HG03439 (cell line): ENCODE data around the gene FOXL3.
"Not testable (repeated sequence)": the region's sequence is repeated elsewhere in the genome, so short reads cannot be mapped to it uniquely, and the experiment has no call there.

Experiments
- ATAC-seq: cut with Tn5 transposase; IDR thresholded peaks from one replicate; pipeline ENCODE4 v1.9.1; 2021; ENCODE audit warnings: mild to moderate bottlenecking, moderate library complexity; ENCODE audit not compliant: unreplicated experiment

The FOXL3 gene

GRCh38 chr7:286266-286665, 3.7 kb upstream of the FOXL3 start:
- no peak for ATAC-seq

- ATAC-seq, result no peak
These were observed 1.3 kb upstream of the FOXL3 start for GRCh38 chr7:288671-289101.

- ATAC-seq, result no peak
These were observed 688 bp upstream of the FOXL3 start for GRCh38 chr7:289209-289755.

- ATAC-seq, result no peak
These were observed 793 bp downstream of the FOXL3 start for GRCh38 chr7:290554-291372.

- no peak for ATAC-seq
These were observed 1.6 kb downstream of the FOXL3 start for GRCh38 chr7:291373-292092.

GRCh38 chr7:292226-292625, 2.3 kb downstream of the FOXL3 start:
- no peak for ATAC-seq

- ATAC-seq, result no peak
These were observed 2.9 kb downstream of the FOXL3 start for GRCh38 chr7:292826-293225.

GRCh38 chr7:293681-294439, 3.9 kb downstream of the FOXL3 start:
- ATAC-seq, result no peak

GRCh38 chr7:294440-295154, 4.6 kb downstream of the FOXL3 start:
- ATAC-seq, result no peak

- ATAC-seq, result no peak
These were observed 5.5 kb downstream of the FOXL3 start for GRCh38 chr7:295155-296154.

GRCh38 chr7:296373-296945, 6.5 kb downstream of the FOXL3 start:
- no peak for ATAC-seq

GRCh38 chr7:297141-297540, 7.2 kb downstream of the FOXL3 start:
- ATAC-seq, result not testable (repeated sequence)

- no peak for ATAC-seq
These were observed 7.8 kb downstream of the FOXL3 start for GRCh38 chr7:297611-298374.

- no peak for ATAC-seq
These were observed 8.4 kb downstream of the FOXL3 start for GRCh38 chr7:298375-298702.

- no peak for ATAC-seq
These were observed 8.8 kb downstream of the FOXL3 start for GRCh38 chr7:298743-299142.

- no peak for ATAC-seq
These were observed 9.2 kb downstream of the FOXL3 start for GRCh38 chr7:299169-299568.

- no peak for ATAC-seq
These were observed 9.7 kb downstream of the FOXL3 start for GRCh38 chr7:299628-300027.

- ATAC-seq, result no peak
These were observed 10.1 kb downstream of the FOXL3 start for GRCh38 chr7:300048-300447.
